ENCODE data around the gene MBD2. TPM values are rescaled to one million over a fixed set of nuclear protein-coding genes. Genes with fewer than 3 reads are reported as not detected.

MBD2 gene
- total RNA-seq, 1 experiment from 2014 or later: 53.3 TPM

DNA sequence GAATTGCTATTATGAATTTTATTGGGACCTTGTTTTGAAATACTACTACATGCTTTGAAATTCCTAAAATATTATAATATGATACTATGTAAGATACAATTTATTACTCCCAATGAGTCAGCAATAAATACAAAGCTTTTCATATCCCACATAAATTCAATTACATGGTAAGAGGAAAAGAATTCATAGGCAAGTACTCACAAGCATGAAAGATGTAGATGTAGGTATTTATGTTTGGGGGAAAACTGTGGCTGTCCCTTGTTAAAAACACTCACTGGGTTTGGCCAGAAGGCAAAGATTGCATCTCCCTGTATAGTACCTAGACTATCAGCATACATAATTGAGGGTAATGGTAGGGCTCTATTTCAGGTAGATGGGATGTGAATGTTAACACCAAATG is 90.4 kb downstream of the MBD2 start:
- Histone ChIP-seq H3K4me3 (ENCODE audit: low read depth in 2 of 2, low read length in 2 of 2) (no peak overlapping the region), H3K9me3 (ENCODE audit: control insufficient read depth, insufficient read depth, low read depth, low read length) (no peaks in the 10 kb centered on the region), H3K27me3 (ENCODE audit: control insufficient read depth, insufficient read depth, low read length) (no peaks in the 10 kb centered on the region), H3K36me3 (ENCODE audit: control insufficient read depth, insufficient read depth, low read length) (no peaks in the 10 kb centered on the region), H3K27ac (ENCODE audit: low read length) (no peak overlapping the region), H3K4me1 (ENCODE audit: control insufficient read depth, insufficient read depth, low read length) (no peaks in the 10 kb centered on the region)
- in situ Hi-C loops (cut with HindIII; ENCODE audit: low pct_unique_long_range_greater_than_20kb, low sequenced_read_pairs) (no loop called here), intact Hi-C loops (cut with micrococcal nuclease; ENCODE audit: unreplicated experiment) (no loop called here)
- ATAC-seq: no peak
- POLR2A ChIA-PET: no interaction called here
- BruUV-seq (replicated peaks): no TSS peak
- no peak for DNase-seq (ENCODE audit: low read depth, low spot score)
- CTCF ChIA-PET: no interaction called here
- TF ChIP-seq POLR2AphosphoS5 (IDR thresholded peaks at IDR 0.05; ENCODE audit: low read depth, low read length) (no peak), REST (IDR thresholded peaks at IDR 0.05; ENCODE audit: insufficient read depth in 1 of 2, low read depth in 2 of 2, low read length in 1 of 2) (no peak), TCF7L2 (IDR thresholded peaks at IDR 0.05; ENCODE audit: low read depth, low read length) (no peak), SIN3A (IDR thresholded peaks at IDR 0.05; ENCODE audit: borderline replicate concordance, insufficient read depth, low read depth, low read length) (no peak), CTCF (IDR thresholded peaks at IDR 0.05) (no peak)

DNA sequence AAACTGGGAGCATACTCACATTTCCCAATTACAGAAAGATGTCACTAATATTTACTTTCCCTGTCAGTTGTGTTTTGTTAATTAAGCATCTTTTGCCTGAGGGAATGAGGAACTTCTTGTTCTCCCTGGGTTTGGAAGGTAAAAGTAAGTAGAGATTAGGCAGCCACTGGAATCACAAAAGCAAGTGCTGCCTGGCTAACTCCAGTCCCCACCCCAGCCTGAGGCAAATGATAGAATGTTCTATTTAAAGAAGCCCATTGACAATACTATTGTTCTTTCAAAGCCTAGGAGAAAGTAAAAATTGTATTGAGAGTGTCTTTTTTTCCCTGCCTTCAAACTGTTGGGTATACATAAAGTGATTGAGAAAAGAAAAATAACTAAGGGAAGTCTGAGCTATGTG is 93.8 kb downstream of the MBD2 start:
- BruUV-seq (replicated peaks): no TSS peak

More for the DNA sequence above, 93.8 kb downstream of the MBD2 start:
- intact Hi-C loops (cut with micrococcal nuclease; ENCODE audit: unreplicated experiment) (no loop called here), in situ Hi-C loops (cut with HindIII; ENCODE audit: low pct_unique_long_range_greater_than_20kb, low sequenced_read_pairs) (no loop called here)
- ChIA-PET CTCF (no interaction called here), POLR2A (no interaction called here)
- ATAC-seq (no peak), DNase-seq (ENCODE audit: low read depth, low spot score) (no peak)
- no peaks in the 10 kb centered on the region for H3K9me3 ChIP-seq (ENCODE audit: control insufficient read depth, insufficient read depth, low read depth, low read length)
- H3K27ac ChIP-seq (ENCODE audit: low read length): no peak overlapping the region
- H3K36me3 ChIP-seq (ENCODE audit: control insufficient read depth, insufficient read depth, low read length): no peaks in the 10 kb centered on the region
- H3K4me3 ChIP-seq (ENCODE audit: low read depth in 2 of 2, low read length in 2 of 2): no peak overlapping the region
- no peaks in the 10 kb centered on the region for H3K4me1 ChIP-seq (ENCODE audit: control insufficient read depth, insufficient read depth, low read length)
- no peak for TF ChIP-seq POLR2AphosphoS5 (IDR thresholded peaks at IDR 0.05; ENCODE audit: low read depth, low read length)
- TF ChIP-seq CTCF (IDR thresholded peaks at IDR 0.05): no peak
- TF ChIP-seq TCF7L2 (IDR thresholded peaks at IDR 0.05; ENCODE audit: low read depth, low read length): no peak
- TF ChIP-seq SIN3A (IDR thresholded peaks at IDR 0.05; ENCODE audit: borderline replicate concordance, insufficient read depth, low read depth, low read length): no peak
- TF ChIP-seq REST (IDR thresholded peaks at IDR 0.05; ENCODE audit: insufficient read depth in 1 of 2, low read depth in 2 of 2, low read length in 1 of 2): no peak
- no peaks in the 10 kb centered on the region for H3K27me3 ChIP-seq (ENCODE audit: control insufficient read depth, insufficient read depth, low read length)
